DOHH2 (cell line): ENCODE measurements around the gene HUWE1.

Source experiments
- H3F3A ChIP-seq: fragments of 200-600 bp; sonication (generic), shearing (Covaris generic); 2 replicates; pipeline ENCODE4 v1.6.0; 2016; ENCODE audit warnings: antibody characterized with exemption, mild to moderate bottlenecking; ENCODE audit not compliant: control insufficient read depth, insufficient read depth
- H3K27ac ChIP-seq: fragments of 200-600 bp; sonication (generic); 2 replicates; pipeline ENCODE4 v1.5.1; 2014; ENCODE audit warnings: low read depth, mild to moderate bottlenecking, low read length, moderate library complexity
- H3K27me3 ChIP-seq: fragments of 200-600 bp; sonication (generic); 2 replicates; pipeline ENCODE4 v1.6.1; 2014; ENCODE audit warnings: mild to moderate bottlenecking, low read length, mixed read lengths; ENCODE audit not compliant: control insufficient read depth
- H3K36me3 ChIP-seq: fragments of 200-600 bp; sonication (generic); 2 replicates; pipeline ENCODE4 v1.6.1; 2014; ENCODE audit warnings: mild to moderate bottlenecking, low read length, moderate library complexity, mixed read lengths; ENCODE audit not compliant: control insufficient read depth
- H3K4me1 ChIP-seq: fragments of 200-600 bp; sonication (generic); 2 replicates; pipeline ENCODE4 v1.6.1; 2014; ENCODE audit warnings: mild to moderate bottlenecking, low read length, mixed read lengths; ENCODE audit not compliant: control insufficient read depth
- H3K4me2 ChIP-seq: fragments of 200-600 bp; sonication (generic); 2 replicates; pipeline ENCODE4 v1.6.0; 2014; ENCODE audit warnings: mild to moderate bottlenecking, low read length, moderate library complexity
- H3K4me3 ChIP-seq: fragments of 200-600 bp; sonication (generic); 2 replicates; pipeline ENCODE4 v1.5.1; 2014; ENCODE audit warnings: mild to moderate bottlenecking, low read length, mixed read lengths
- H3K79me2 ChIP-seq: fragments of 200-600 bp; sonication (generic); 2 replicates; pipeline ENCODE4 v1.6.1; 2014; ENCODE audit warnings: mild to moderate bottlenecking, low read length, mixed read lengths; ENCODE audit not compliant: control insufficient read depth
- H3K9me2 ChIP-seq: fragments of 200-600 bp; sonication (generic); replicated peaks from 2 replicates; pipeline ENCODE4 v1.6.1; 2014; ENCODE audit warnings: mild to moderate bottlenecking, low read length, mixed read lengths; ENCODE audit not compliant: control insufficient read depth
- H3K9me3 ChIP-seq: fragments of 200-600 bp; sonication (generic); 2 replicates; pipeline ENCODE4 v1.6.1; 2014; ENCODE audit warnings: antibody characterized with exemption, low read length, mixed read lengths; ENCODE audit not compliant: control insufficient read depth, insufficient read depth
- H4K20me1 ChIP-seq: fragments of 200-600 bp; sonication (generic); 2 replicates; pipeline ENCODE4 v1.6.0; 2014; ENCODE audit warnings: low read depth, mild to moderate bottlenecking, antibody characterized with exemption, low read length, moderate library complexity; ENCODE audit not compliant: control insufficient read depth, insufficient read depth
- EZH2phosphoT487 ChIP-seq: fragments of 200-600 bp; sonication (generic); IDR thresholded peaks from 2 replicates; pipeline ENCODE4 v1.6.1; 2017; ENCODE audit warnings: borderline replicate concordance, mild to moderate bottlenecking, antibody characterized with exemption, low read length, moderate library complexity, mixed read lengths
- TF ChIP-seq, protein P1 (sequence below): fragments of 200-600 bp; sonication (generic); IDR thresholded peaks from one replicate; pipeline ENCODE4 v1.5.1; 2014; ENCODE audit warnings: antibody characterized with exemption, mild to moderate bottlenecking, low read depth, low read length; ENCODE audit not compliant: poor library complexity, severe bottlenecking

Gene HUWE1

DNA sequence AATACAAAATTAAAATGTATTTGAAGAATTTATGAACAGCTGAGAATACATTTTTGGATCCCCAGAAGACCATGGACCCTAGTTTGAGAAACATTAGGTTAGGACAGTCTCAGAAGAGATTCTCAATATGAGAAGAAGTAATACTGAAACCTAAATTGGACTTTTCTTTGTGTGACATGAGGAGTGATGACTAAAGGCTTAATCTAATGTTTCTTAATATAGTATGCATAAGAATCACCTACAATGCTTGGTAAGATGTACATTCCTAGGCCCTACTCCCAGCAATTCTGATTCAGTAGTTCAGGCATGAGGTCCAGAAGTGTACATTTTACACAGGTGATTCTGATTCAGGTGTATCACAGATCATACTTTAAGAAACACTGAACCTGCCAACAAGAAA, 31.6 kb upstream of the HUWE1 start:
- Histone ChIP-seq H3K9me2 (no peaks in the 10 kb centered on the region), H3K4me2 (no peak overlapping the region), H3K27me3 (no peaks in the 10 kb centered on the region), H3K9me3 (no peaks in the 10 kb centered on the region), H3K27ac (no peak overlapping the region), H3K79me2 (no peaks in the 10 kb centered on the region), H3K4me1 (peaks cover 46% of the 10 kb centered on the region), H3K36me3 (no peaks in the 10 kb centered on the region), H3K4me3 (no peak overlapping the region), H4K20me1 (no peaks in the 10 kb centered on the region), H3F3A (0 out of 2 replicates have a peak, but pooled peaks cover 3% of the 10 kb centered on the region)
- TF ChIP-seq EZH2phosphoT487 = no peak
- TF ChIP-seq, protein P1, sequence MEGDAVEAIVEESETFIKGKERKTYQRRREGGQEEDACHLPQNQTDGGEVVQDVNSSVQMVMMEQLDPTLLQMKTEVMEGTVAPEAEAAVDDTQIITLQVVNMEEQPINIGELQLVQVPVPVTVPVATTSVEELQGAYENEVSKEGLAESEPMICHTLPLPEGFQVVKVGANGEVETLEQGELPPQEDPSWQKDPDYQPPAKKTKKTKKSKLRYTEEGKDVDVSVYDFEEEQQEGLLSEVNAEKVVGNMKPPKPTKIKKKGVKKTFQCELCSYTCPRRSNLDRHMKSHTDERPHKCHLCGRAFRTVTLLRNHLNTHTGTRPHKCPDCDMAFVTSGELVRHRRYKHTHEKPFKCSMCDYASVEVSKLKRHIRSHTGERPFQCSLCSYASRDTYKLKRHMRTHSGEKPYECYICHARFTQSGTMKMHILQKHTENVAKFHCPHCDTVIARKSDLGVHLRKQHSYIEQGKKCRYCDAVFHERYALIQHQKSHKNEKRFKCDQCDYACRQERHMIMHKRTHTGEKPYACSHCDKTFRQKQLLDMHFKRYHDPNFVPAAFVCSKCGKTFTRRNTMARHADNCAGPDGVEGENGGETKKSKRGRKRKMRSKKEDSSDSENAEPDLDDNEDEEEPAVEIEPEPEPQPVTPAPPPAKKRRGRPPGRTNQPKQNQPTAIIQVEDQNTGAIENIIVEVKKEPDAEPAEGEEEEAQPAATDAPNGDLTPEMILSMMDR = no peak

DNA sequence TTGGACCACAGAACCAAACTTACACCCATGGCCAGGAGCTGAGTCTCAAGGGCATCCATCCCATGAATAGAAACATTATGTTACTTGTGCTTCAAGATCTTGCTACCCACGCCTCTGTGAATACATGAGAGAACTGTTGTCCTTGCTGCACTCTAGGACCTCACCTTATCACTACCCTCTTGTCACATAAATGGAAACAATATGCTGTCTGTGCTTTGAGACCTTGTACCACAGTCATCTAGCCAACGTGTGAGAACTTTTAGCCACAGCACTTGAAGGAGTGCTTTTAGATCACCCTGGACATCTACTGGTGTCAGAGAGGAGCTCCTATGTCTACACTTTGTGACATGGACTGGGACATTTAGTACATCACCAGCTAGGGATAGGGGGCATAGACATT, 30.7 kb upstream of the HUWE1 start:
- H3F3A ChIP-seq = 0 out of 2 replicates have a peak, but pooled peaks cover 3% of the 10 kb centered on the region
- H3K4me2 ChIP-seq = peak overlapping the region; percentile 65
- H3K4me3 ChIP-seq = peak overlapping the region; percentile 50
- no peaks in the 10 kb centered on the region for H3K9me3 ChIP-seq
- H3K79me2 ChIP-seq = no peaks in the 10 kb centered on the region
- no peaks in the 10 kb centered on the region for H3K36me3 ChIP-seq
- TF ChIP-seq, protein P1 = no peak
- no peak for TF ChIP-seq EZH2phosphoT487
- no peaks in the 10 kb centered on the region for H3K27me3 ChIP-seq
- peaks cover 46% of the 10 kb centered on the region for H3K4me1 ChIP-seq
- H4K20me1 ChIP-seq = no peaks in the 10 kb centered on the region
- H3K27ac ChIP-seq = peak overlapping the region; percentile 35; the same call in 1 of the 2 replicates
- no peaks in the 10 kb centered on the region for H3K9me2 ChIP-seq

DNA sequence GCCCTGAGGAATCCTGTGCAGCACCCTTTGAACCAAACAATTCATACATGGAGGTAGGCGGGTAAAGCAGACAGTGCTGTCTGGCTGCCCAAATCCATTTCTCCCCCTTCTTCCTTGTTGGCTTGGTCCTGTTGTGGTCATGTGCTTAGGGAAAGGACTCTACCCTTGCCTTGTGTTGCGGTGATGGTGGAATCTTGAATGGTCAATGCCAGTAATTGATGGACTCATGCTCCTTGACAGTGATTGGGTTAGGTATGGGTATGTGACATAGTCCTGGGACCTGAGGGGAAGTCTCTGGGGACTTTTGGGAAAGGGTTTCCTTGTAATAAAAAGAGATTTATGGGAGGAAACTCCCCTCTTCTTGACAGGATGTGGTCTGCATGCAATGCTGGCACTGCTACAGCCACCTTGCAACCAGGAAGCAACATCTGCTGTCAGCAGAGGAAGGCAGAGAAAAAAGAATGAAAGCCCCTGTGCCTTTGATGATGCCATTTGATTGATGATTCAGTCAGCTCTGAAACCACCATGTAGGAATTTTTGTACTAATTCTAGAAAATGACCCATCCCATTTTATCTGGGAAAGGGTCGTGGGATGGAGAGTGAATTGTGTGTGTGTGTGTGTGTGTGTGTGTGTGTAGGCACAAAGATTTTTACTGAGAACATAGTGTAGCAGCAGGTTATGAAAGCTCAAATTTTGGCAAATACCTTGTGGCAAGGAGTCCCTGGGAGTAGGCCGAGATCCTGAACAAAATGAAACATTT, 30.0 kb upstream of the HUWE1 start:
- peak overlapping the region; percentile 35 for H3K27ac ChIP-seq
- no peaks in the 10 kb centered on the region for H3K27me3 ChIP-seq
- TF ChIP-seq EZH2phosphoT487 = no peak
- no peaks in the 10 kb centered on the region for H4K20me1 ChIP-seq
- H3K4me3 ChIP-seq = peak overlapping the region; percentile 55
- peak overlapping the region; percentile 65 for H3K4me2 ChIP-seq
- no peaks in the 10 kb centered on the region for H3K79me2 ChIP-seq
- H3K4me1 ChIP-seq = peaks cover 46% of the 10 kb centered on the region
- H3K36me3 ChIP-seq = no peaks in the 10 kb centered on the region
- no peaks in the 10 kb centered on the region for H3K9me3 ChIP-seq
- 0 out of 2 replicates have a peak, but pooled peaks cover 3% of the 10 kb centered on the region for H3F3A ChIP-seq
- no peaks in the 10 kb centered on the region for H3K9me2 ChIP-seq

DNA sequence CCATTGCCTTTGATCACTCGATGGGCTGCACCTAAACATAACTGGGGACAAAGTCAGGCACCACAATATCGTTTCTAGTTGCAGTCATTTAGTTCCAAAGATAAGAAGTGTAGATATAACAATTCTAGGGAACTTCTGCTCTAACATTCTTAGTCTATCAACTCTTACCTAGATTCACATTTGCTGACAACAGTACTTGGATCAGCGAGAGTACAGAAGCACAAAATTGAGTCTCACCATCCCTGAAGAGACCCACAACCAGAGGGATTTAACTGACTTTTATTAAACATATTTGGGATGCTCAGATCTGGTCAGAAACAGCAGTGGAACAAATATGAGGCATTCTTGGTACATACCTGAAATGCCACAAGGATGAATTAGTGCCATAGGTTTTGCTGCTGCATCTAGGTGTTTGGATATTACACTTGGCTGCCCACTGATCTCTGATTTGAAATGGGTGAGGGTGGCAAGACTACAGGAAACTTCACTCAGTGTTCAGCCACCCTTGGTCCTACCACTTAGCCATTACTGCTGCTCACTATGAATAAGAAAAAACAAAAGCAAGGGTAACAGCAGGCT, 28.9 kb upstream of the HUWE1 start:
- Histone ChIP-seq H3K36me3 (no peaks in the 10 kb centered on the region), H3K4me2 (peak overlapping the region; percentile 65), H3K79me2 (no peaks in the 10 kb centered on the region), H3K9me2 (no peaks in the 10 kb centered on the region), H3K27ac (peak overlapping the region; percentile 46), H3K27me3 (no peaks in the 10 kb centered on the region), H3K4me3 (peak overlapping the region; percentile 55), H3F3A (0 out of 2 replicates have a peak, but pooled peaks cover 3% of the 10 kb centered on the region), H3K4me1 (peaks cover 46% of the 10 kb centered on the region), H4K20me1 (no peaks in the 10 kb centered on the region), H3K9me3 (no peaks in the 10 kb centered on the region)
- TF ChIP-seq EZH2phosphoT487 = no peak
- TF ChIP-seq, protein P1 = no peak
